ENCODE measurements around the gene LSM12. TPM values are rescaled to one million over a fixed set of nuclear protein-coding genes. Genes with fewer than 3 reads are reported as not detected.

LSM12 gene
- total RNA-seq, 1 donor from 2014 or later, result 69.6 TPM

DNA sequence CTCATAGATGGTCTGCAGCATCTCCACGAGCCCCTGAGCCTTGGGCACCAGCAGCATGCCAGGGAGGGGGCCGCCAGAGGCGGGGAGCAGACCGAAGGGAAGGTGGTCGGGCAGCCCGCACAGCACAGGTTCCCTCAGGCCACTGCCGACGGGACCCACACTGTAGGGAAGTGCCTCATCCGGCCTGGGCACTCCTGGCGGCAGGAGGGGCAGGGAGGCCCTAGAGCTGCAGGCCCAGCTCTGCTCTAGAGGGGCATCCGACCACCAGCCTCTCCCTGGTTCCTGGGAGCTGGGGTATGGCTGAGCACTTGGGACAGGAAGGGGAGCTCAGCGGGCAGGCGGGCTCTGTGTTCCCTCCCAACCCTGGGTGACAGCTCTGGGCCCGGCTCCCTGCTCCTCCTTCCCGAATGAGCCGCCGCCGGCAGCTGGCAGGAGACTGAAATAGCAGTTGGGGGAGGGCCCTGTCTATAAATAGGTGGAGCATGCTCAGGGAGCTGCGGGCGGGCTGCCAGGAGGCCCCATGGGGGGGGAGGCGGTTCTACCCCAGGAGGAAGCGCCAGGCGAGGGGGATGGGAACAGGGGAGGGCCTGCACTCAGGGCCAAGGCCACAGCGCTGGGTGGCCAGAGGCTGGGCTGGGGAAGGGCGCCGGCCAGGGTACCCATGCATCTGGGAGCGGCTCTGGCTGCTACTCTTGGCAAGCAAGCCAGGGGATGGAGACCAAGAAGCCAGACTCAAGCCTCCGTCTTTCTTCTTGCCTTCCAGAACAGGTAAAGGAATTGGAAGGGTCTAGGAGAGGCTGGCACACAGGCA is 44.6 kb upstream of the LSM12 start:
- Histone ChIP-seq H3K9me3 (ENCODE audit: low read depth) (no peaks in the 10 kb centered on the region), H3F3A (ENCODE audit: low read depth) (peaks cover under 1% of the 10 kb centered on the region), H3K27me3 (no peaks in the 10 kb centered on the region), H3K27ac (no peak overlapping the region), H3K79me2 (ENCODE audit: low read depth) (no peaks in the 10 kb centered on the region), H3K4me3 (no peak overlapping the region), H3K4me1 (peaks cover 12% of the 10 kb centered on the region), H3K9ac (no peak overlapping the region), H4K20me1 (ENCODE audit: low read depth) (peaks cover 89% of the 10 kb centered on the region), H2AFZ (replicated peaks) (no peak overlapping the region), H3K4me2 (peak overlapping the region; percentile 61), H3K36me3 (no peaks in the 10 kb centered on the region)
- no peak overlapping the region for H3K27ac Mint-ChIP-seq
- DNase-seq (ENCODE audit: low spot score), result peak; percentile 70
- TF ChIP-seq EZH2 (IDR thresholded peaks at IDR 0.05) (no peak), EZH2phosphoT487 (IDR thresholded peaks at IDR 0.05) (no peak)
- TF ChIP-seq, protein P1, sequence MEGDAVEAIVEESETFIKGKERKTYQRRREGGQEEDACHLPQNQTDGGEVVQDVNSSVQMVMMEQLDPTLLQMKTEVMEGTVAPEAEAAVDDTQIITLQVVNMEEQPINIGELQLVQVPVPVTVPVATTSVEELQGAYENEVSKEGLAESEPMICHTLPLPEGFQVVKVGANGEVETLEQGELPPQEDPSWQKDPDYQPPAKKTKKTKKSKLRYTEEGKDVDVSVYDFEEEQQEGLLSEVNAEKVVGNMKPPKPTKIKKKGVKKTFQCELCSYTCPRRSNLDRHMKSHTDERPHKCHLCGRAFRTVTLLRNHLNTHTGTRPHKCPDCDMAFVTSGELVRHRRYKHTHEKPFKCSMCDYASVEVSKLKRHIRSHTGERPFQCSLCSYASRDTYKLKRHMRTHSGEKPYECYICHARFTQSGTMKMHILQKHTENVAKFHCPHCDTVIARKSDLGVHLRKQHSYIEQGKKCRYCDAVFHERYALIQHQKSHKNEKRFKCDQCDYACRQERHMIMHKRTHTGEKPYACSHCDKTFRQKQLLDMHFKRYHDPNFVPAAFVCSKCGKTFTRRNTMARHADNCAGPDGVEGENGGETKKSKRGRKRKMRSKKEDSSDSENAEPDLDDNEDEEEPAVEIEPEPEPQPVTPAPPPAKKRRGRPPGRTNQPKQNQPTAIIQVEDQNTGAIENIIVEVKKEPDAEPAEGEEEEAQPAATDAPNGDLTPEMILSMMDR (IDR thresholded peaks at IDR 0.05), result no peak
- H3K4me1 Mint-ChIP-seq, result peaks cover 30% of the 10 kb centered on the region
- H3K9me3 Mint-ChIP-seq, result no peaks in the 10 kb centered on the region
- no peaks in the 10 kb centered on the region for H3K36me3 Mint-ChIP-seq
- H3K27me3 Mint-ChIP-seq (ENCODE audit: insufficient read depth, low read depth), result peaks cover 2% of the 10 kb centered on the region
- H3K4me3 Mint-ChIP-seq, result no peak overlapping the region

DNA sequence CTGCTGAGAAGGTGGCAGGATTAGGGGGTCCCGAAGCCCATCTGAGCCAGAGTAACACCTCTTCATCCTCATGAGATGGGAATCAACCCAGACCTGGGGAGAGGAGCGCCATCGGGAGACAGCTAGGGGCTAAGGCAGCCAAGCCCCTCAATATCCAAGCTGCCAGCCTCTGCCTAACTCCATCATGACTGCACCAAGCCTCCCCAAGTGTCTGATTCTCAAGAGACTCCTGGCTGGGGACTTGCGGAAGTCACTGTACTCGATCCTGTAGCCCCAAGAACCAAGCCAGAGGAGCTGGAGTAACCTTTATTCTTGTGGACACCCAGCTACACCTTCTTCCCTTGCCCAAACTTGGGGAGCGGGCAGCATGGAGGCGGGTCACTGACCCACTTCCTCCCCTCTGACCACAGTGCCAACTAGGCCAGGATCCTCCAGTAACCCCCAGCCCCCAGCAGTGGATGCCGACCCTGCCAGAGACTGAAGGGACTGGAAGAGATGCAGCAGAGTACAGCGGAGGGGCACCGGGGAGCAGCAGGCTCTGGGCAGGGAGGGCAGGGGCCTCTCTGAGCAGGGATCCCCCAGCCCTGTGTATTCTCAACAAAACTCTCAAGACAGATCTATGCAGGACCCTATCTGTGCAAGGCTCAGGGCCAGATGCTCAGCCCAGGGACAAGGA is 43.7 kb upstream of the LSM12 start:
- no peak overlapping the region for H3K4me2 ChIP-seq
- H3K27me3 Mint-ChIP-seq (ENCODE audit: insufficient read depth, low read depth), result peaks cover 2% of the 10 kb centered on the region
- no peak overlapping the region for H3K4me3 Mint-ChIP-seq
- H3K4me1 Mint-ChIP-seq, result peaks cover 38% of the 10 kb centered on the region
- no peaks in the 10 kb centered on the region for H3K9me3 Mint-ChIP-seq
- no peaks in the 10 kb centered on the region for H3K9me3 ChIP-seq (ENCODE audit: low read depth)
- no peak for DNase-seq (ENCODE audit: low spot score)
- H3K27ac Mint-ChIP-seq, result no peak overlapping the region
- no peak overlapping the region for H3K9ac ChIP-seq
- H3K79me2 ChIP-seq (ENCODE audit: low read depth), result no peaks in the 10 kb centered on the region
- no peaks in the 10 kb centered on the region for H3K27me3 ChIP-seq
- peaks cover 12% of the 10 kb centered on the region for H3K4me1 ChIP-seq
- no peak overlapping the region for H3K27ac ChIP-seq
- peaks cover 5% of the 10 kb centered on the region for H3F3A ChIP-seq (ENCODE audit: low read depth)
- TF ChIP-seq EZH2phosphoT487 (IDR thresholded peaks at IDR 0.05) (no peak), EZH2 (IDR thresholded peaks at IDR 0.05) (no peak)
- TF ChIP-seq, protein P1 (IDR thresholded peaks at IDR 0.05), result no peak
- no peak overlapping the region for H2AFZ ChIP-seq (replicated peaks)
- no peak overlapping the region for H3K4me3 ChIP-seq
- peaks cover 89% of the 10 kb centered on the region for H4K20me1 ChIP-seq (ENCODE audit: low read depth)
- H3K36me3 ChIP-seq, result no peaks in the 10 kb centered on the region
- no peaks in the 10 kb centered on the region for H3K36me3 Mint-ChIP-seq

DNA sequence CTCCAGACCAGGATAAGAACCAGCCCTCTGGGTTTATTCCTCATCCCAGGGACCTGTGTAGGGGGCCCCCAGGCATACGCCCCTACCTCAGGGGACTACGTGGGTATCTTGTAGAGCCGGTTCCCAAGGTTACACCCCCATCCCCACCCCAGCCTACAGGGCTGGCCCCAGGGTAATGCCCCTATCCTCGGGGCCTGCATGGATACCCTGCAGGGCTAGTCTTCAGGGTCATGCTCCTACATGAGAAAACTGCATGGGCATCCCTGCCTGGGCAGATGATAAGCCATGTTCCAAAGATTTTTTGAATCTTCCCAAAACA is 42.8 kb upstream of the LSM12 start:
- peaks cover 12% of the 10 kb centered on the region for H3K4me1 ChIP-seq
- no peaks in the 10 kb centered on the region for H3K9me3 Mint-ChIP-seq
- H3K4me3 ChIP-seq, result no peak overlapping the region
- H4K20me1 ChIP-seq (ENCODE audit: low read depth), result peaks cover 87% of the 10 kb centered on the region
- peaks cover 2% of the 10 kb centered on the region for H3K27me3 Mint-ChIP-seq (ENCODE audit: insufficient read depth, low read depth)
- H3K9ac ChIP-seq, result no peak overlapping the region
- H3K79me2 ChIP-seq (ENCODE audit: low read depth), result no peaks in the 10 kb centered on the region
- H3K27ac Mint-ChIP-seq, result no peak overlapping the region
- no peak overlapping the region for H3K27ac ChIP-seq
- H3K4me2 ChIP-seq, result no peak overlapping the region
- H3F3A ChIP-seq (ENCODE audit: low read depth), result peaks cover 5% of the 10 kb centered on the region
- no peaks in the 10 kb centered on the region for H3K27me3 ChIP-seq
- H3K4me1 Mint-ChIP-seq, result peaks cover 44% of the 10 kb centered on the region
- H3K4me3 Mint-ChIP-seq, result no peak overlapping the region
- H3K36me3 Mint-ChIP-seq, result no peaks in the 10 kb centered on the region
- no peaks in the 10 kb centered on the region for H3K36me3 ChIP-seq
- no peak for TF ChIP-seq EZH2 (IDR thresholded peaks at IDR 0.05)
- DNase-seq (ENCODE audit: low spot score), result no peak
- no peak overlapping the region for H2AFZ ChIP-seq (replicated peaks)
- no peaks in the 10 kb centered on the region for H3K9me3 ChIP-seq (ENCODE audit: low read depth)

Data from neural progenitor cell (in vitro differentiated cells).